HT-29 (cell line): ENCODE data around the gene LSM8. TPM values are rescaled to one million over a fixed set of nuclear protein-coding genes. Genes with fewer than 3 reads are reported as not detected.
"Not testable (repeated sequence)": the region's sequence is repeated elsewhere in the genome, so short reads cannot be mapped to it uniquely, and the experiment has no call there.

Source experiments
- DNase-seq: peaks from one replicate; pipeline ENCODE4 v3.0.0-alpha.2; 2015; ENCODE audit warnings: low spot score
- total RNA-seq: library from RNA; depleted of rRNA; stranded (reverse); fragments of >200 nt; shearing (Covaris generic); gene quantifications from 2 replicates; pipeline ENCODE4 v1.2.3, GENCODE V29; 2014; rRNA removed

Gene LSM8
- total RNA-seq, 1 experiment from 2014 or later, result 108 TPM

- no peak for DNase-seq
Observed at GRCh38 chr7:118202061-118202460, 18.1 kb downstream of the LSM8 start.

- no peak for DNase-seq
Observed at GRCh38 chr7:118214051-118214832, 30.3 kb downstream of the LSM8 start.

- DNase-seq, result no peak
Observed at GRCh38 chr7:118214833-118215182, 30.8 kb downstream of the LSM8 start.

- no peak for DNase-seq
Observed at GRCh38 chr7:118217210-118217619, 33.3 kb downstream of the LSM8 start.

GRCh38 chr7:118218413-118219156 is 34.6 kb downstream of the LSM8 start:
- DNase-seq, result no peak

GRCh38 chr7:118219157-118219512 is 35.2 kb downstream of the LSM8 start:
- no peak for DNase-seq

- DNase-seq, result no peak
Observed at GRCh38 chr7:118220583-118220982, 36.6 kb downstream of the LSM8 start.

- no peak for DNase-seq
Observed at GRCh38 chr7:118222591-118222990, 38.6 kb downstream of the LSM8 start.

GRCh38 chr7:118224521-118224920 is 40.6 kb downstream of the LSM8 start, which contains the start of gene ANKRD7:
Gene ANKRD7, plus strand, starts transcription at chr7:118224704. Its CDS starts 127 bp downstream, at chr7:118224831.
- no peak for DNase-seq

- DNase-seq, result no peak
Observed at GRCh38 chr7:118232837-118233236, 48.9 kb downstream of the LSM8 start.

- DNase-seq, result no peak
Observed at GRCh38 chr7:118233799-118234198, 49.8 kb downstream of the LSM8 start.

- DNase-seq, result no peak
Observed at GRCh38 chr7:118239014-118239413, 55.0 kb downstream of the LSM8 start.

GRCh38 chr7:118240320-118240719 is 56.4 kb downstream of the LSM8 start:
- not testable (repeated sequence) for DNase-seq

Other genes starting within 250 kb of the LSM8 start
- not detected in 2 replicates for gene ANKRD7, start 40.5 kb downstream of the LSM8 start, total RNA-seq